Sigmoid colon (tissue), 7 donors: ENCODE measurements around the gene CDH23. TPM values are rescaled to one million over a fixed set of nuclear protein-coding genes. Genes with fewer than 3 reads are reported as not detected.

ENCODE experiments used
- DNase-seq: peaks from one replicate; pipeline ENCODE4 v3.0.0-alpha.2; 2019
- H3K27ac ChIP-seq, 4 donors: fragments of 200-600 bp; sonication (generic); one replicate each; pipeline ENCODE4 v1.5.1; 2016 to 2019; ENCODE audit warnings: mild to moderate bottlenecking in 1 of 4
- H3K27me3 ChIP-seq, 3 donors: fragments of 200-600 bp; sonication (generic); one replicate each; pipeline ENCODE4 v1.5.1; 2019; ENCODE audit warnings: mild to moderate bottlenecking in 1 of 3
- H3K36me3 ChIP-seq, 4 donors: fragments of 200-600 bp; sonication (generic); one replicate each; pipeline ENCODE4 v1.5.1; 2016 to 2019
- H3K4me1 ChIP-seq, 4 donors: fragments of 200-600 bp; sonication (generic); one replicate each; pipeline ENCODE4 v1.5.1; 2017 to 2019
- H3K4me3 ChIP-seq, 4 donors: fragments of 200-600 bp; sonication (generic); one replicate each; pipeline ENCODE4 v1.5.1; 2017 to 2019; ENCODE audit warnings: mild to moderate bottlenecking in 2 of 4, moderate library complexity in 1 of 4
- H3K9me3 ChIP-seq, 4 donors: fragments of 200-600 bp in 3 of 4; sonication (generic) in 3 of 4; one replicate each; pipeline versions ENCODE4 v1.5.1 to v1.6.1; 2013 to 2019
- CTCF ChIP-seq, 4 experiments: fragments of 450-650 bp in 3 of 4; fragments of 200-600 bp in 1 of 4; IDR thresholded peaks; one replicate each; pipeline ENCODE4 v1.5.1; 2016 to 2019; ENCODE audit warnings: antibody characterized with exemption in 4 of 4, mild to moderate bottlenecking in 3 of 4, moderate library complexity in 2 of 4
- EP300 ChIP-seq, 4 donors: sonication (generic); formaldehyde crosslinking; IDR thresholded peaks; one replicate each; pipeline ENCODE4 v1.6.1; 2017; ENCODE audit warnings: antibody characterized with exemption in 4 of 4
- POLR2A ChIP-seq, 2 donors: fragments of 450-650 bp; IDR thresholded peaks; one replicate each; pipeline ENCODE4 v1.6.1; 2016; ENCODE audit warnings: antibody characterized with exemption in 2 of 2, mild to moderate bottlenecking in 2 of 2, moderate library complexity in 2 of 2
- POLR2AphosphoS5 ChIP-seq, 4 donors: sonication (generic); formaldehyde crosslinking; IDR thresholded peaks; one replicate each; pipeline ENCODE4 v1.6.1; 2017; ENCODE audit warnings: antibody characterized with exemption in 4 of 4
- WGBS, 2 donors: extraction: QIAGEN DNeasy Blood & Tissue Kit; methylation state at CpG; one replicate each; pipeline ENCODE4 v1.1.7; 2013; 5-methylcytosine and 5-hydroxymethylcytosine counted together
- intact Hi-C: fragments of 100-400 bp; cut with DNase I; formaldehyde crosslinking; loops from one replicate; pipeline ENCODE4 v1.15.1; 2023
- polyA plus RNA-seq, 3 donors: library from polyadenylated mRNA; stranded (reverse); fragments of 200-250 nt; gene quantifications; one replicate each; pipeline ENCODE4 v1.2.3, GENCODE V29; 2013
- total RNA-seq, 4 donors: library from RNA; depleted of rRNA; stranded (reverse); fragments of >200 nt; gene quantifications; one replicate each; pipeline ENCODE4 v1.1.0, GENCODE V29; 2016
- donor health status: healthy with polysubstance abuse.
- donor health status: Bipolar disorder and iron deficiency.
- donor health status: healthy.

CDH23 gene
- total and polyA plus RNA-seq, 7 donors, result 1.5 to 7.2 (median 3.0) TPM

- 70 to 73% methylated on average over 5 of the region's 5 CpGs for WGBS, 2 donors
- intact Hi-C loops, result loop anchor here (5.0 kb wide), 2 partner anchors 317 to 337 kb away; partner anchors contain the start of gene CDH23
- Histone ChIP-seq H3K4me3 (no peak overlapping the region), H3K27me3 (no peaks in the 10 kb centered on the region), H3K9me3 (no peaks in the 10 kb centered on the region), H3K4me1 (peaks cover 0 to 55% (median 41%) of the 10 kb centered on the region in 4 donors), H3K27ac (peak overlapping the region; percentile 87 to 90 (median 87)), H3K36me3 (no peaks in the 10 kb centered on the region)
- DNase-seq, result no peak
- TF ChIP-seq EP300 (IDR thresholded peaks at IDR 0.05) (no peak), CTCF (IDR thresholded peaks at IDR 0.05) (no peak), POLR2A (IDR thresholded peaks at IDR 0.05) (no peak), POLR2AphosphoS5 (IDR thresholded peaks at IDR 0.05) (no peak)
Observed at GRCh38 chr10:71714592-71714991, 317.9 kb downstream of the CDH23 start.

- Histone ChIP-seq H3K27ac (peak overlapping the region; percentile 87 to 90 (median 87)), H3K4me1 (peaks cover 0 to 55% (median 43%) of the 10 kb centered on the region in 4 donors), H3K36me3 (no peaks in the 10 kb centered on the region), H3K4me3 (no peak overlapping the region), H3K9me3 (no peaks in the 10 kb centered on the region), H3K27me3 (no peaks in the 10 kb centered on the region)
- WGBS, 2 donors, result 83 to 87% methylated on average over 8 of the region's 8 CpGs
- TF ChIP-seq POLR2AphosphoS5 (IDR thresholded peaks at IDR 0.05) (no peak), EP300 (IDR thresholded peaks at IDR 0.05) (no peak), CTCF (IDR thresholded peaks at IDR 0.05) (no peak), POLR2A (IDR thresholded peaks at IDR 0.05) (no peak)
- no peak for DNase-seq
- intact Hi-C loops, result no loop called here
Observed at GRCh38 chr10:71715026-71715425, 318.3 kb downstream of the CDH23 start.

- Histone ChIP-seq H3K27ac (peak overlapping the region in 1 of 4 donors; percentile 87), H3K4me1 (peaks cover 0 to 55% (median 43%) of the 10 kb centered on the region in 4 donors)
Observed at GRCh38 chr10:71715860-71716259, 319.1 kb downstream of the CDH23 start.

GRCh38 chr10:71716426-71716825, 319.7 kb downstream of the CDH23 start:
- H3K4me3 ChIP-seq, result no peak overlapping the region
- intact Hi-C loops, result no loop called here
- WGBS, 2 donors, result 93 to 94% methylated on average over 5 of the region's 5 CpGs
- no peaks in the 10 kb centered on the region for H3K36me3 ChIP-seq
- no peak overlapping the region for H3K27ac ChIP-seq
- no peaks in the 10 kb centered on the region for H3K9me3 ChIP-seq
- DNase-seq, result no peak
- no peak for TF ChIP-seq EP300 (IDR thresholded peaks at IDR 0.05)
- TF ChIP-seq POLR2AphosphoS5 (IDR thresholded peaks at IDR 0.05), result no peak
- TF ChIP-seq CTCF (IDR thresholded peaks at IDR 0.05), result no peak
- no peak for TF ChIP-seq POLR2A (IDR thresholded peaks at IDR 0.05)
- H3K27me3 ChIP-seq, result no peaks in the 10 kb centered on the region
- H3K4me1 ChIP-seq, result peaks cover 0 to 55% (median 43%) of the 10 kb centered on the region in 4 donors

More at GRCh38 chr10:71715860-71716259, 319.1 kb downstream of the CDH23 start:
- Histone ChIP-seq H3K27me3 (no peaks in the 10 kb centered on the region), H3K36me3 (no peaks in the 10 kb centered on the region), H3K4me3 (no peak overlapping the region), H3K9me3 (no peaks in the 10 kb centered on the region)
- 97% methylated on average over 20 of the region's 20 CpGs for WGBS, 2 donors
- no peak for TF ChIP-seq CTCF (IDR thresholded peaks at IDR 0.05)
- TF ChIP-seq POLR2A (IDR thresholded peaks at IDR 0.05), result no peak
- no peak for DNase-seq
- intact Hi-C loops, result no loop called here

GRCh38 chr10:71717056-71717455, 320.3 kb downstream of the CDH23 start:
- Histone ChIP-seq H3K4me3 (no peak overlapping the region), H3K27me3 (no peaks in the 10 kb centered on the region), H3K9me3 (no peaks in the 10 kb centered on the region), H3K4me1 (peaks cover 0 to 55% (median 43%) of the 10 kb centered on the region in 4 donors), H3K27ac (peak overlapping the region; percentile 38 to 55 (median 44)), H3K36me3 (no peaks in the 10 kb centered on the region)
- 91 to 93% methylated on average over 4 of the region's 4 CpGs for WGBS, 2 donors
- TF ChIP-seq CTCF (IDR thresholded peaks at IDR 0.05), result no peak
- no peak for TF ChIP-seq EP300 (IDR thresholded peaks at IDR 0.05)
- intact Hi-C loops, result no loop called here
- no peak for DNase-seq
